Peyer's patch (tissue), 4 donors: ENCODE measurements around the gene ZFYVE19.

Source experiments
- CTCF ChIP-seq, 6 experiments: fragments of 450-650 bp in 4 of 6; fragments of 200-600 bp in 2 of 6; sonication (generic) in 1 of 6; IDR thresholded peaks; one replicate each; pipeline ENCODE4 v1.5.1; 2017 to 2019; ENCODE audit warnings: antibody characterized with exemption in 6 of 6, mild to moderate bottlenecking in 3 of 6, moderate library complexity in 1 of 6
- POLR2A ChIP-seq, 2 donors: fragments of 450-650 bp; IDR thresholded peaks; one replicate each; pipeline ENCODE4 v1.5.1; 2017; ENCODE audit warnings: antibody characterized with exemption in 2 of 2, mild to moderate bottlenecking in 2 of 2, moderate library complexity in 2 of 2

GRCh38 chr15:40789119-40789518 is 17.8 kb upstream of the ZFYVE19 start:
- TF ChIP-seq CTCF (IDR thresholded peaks at IDR 0.05) (no peak), POLR2A (IDR thresholded peaks at IDR 0.05) (no peak)
